H1 (cell line): ENCODE measurements around the gene PRELID1. TPM values are rescaled to one million over a fixed set of nuclear protein-coding genes. Genes with fewer than 3 reads are reported as not detected.

ENCODE experiments used
- polyA plus RNA-seq, 7 experiments: library from polyadenylated mRNA; depleted of rRNA in 3 of 7; stranded (reverse) in 5 of 7; unstranded in 2 of 7; fragments of >200 nt in 5 of 7; fragments of 200-250 nt in 2 of 7; gene quantifications; 1 replicate in 5 of 7; 2 replicates in 1 of 7; 4 replicates in 1 of 7; pipeline versions ENCODE4 v1.2.1 to v1.2.3, GENCODE V29; 2011 to 2013; ENCODE audit warnings: missing spikeins in 2 of 7, mixed read lengths in 2 of 7
- total RNA-seq: library from RNA; stranded (reverse); fragmentation: NEBNext Ultra II Directional; extraction: Animal tissue kit (Norgen Biotek cat#: 25700); gene quantifications from 2 replicates; pipeline ENCODE4 v1.2.1, GENCODE V29; 2021

Gene PRELID1
- total and polyA plus RNA-seq, 2 of the 8 experiments (the other 6 are each of a cell fraction or from before 2014, with no cell fraction given): 272 to 428 TPM

Other genes with a start within 250 kb of the PRELID1 start
- gene FGFR4, start 216.9 kb upstream of the PRELID1 start, total RNA-seq: 74.3 and 88.4 TPM in 2 replicates
- gene FGFR4, start 216.9 kb upstream of the PRELID1 start, polyA plus RNA-seq (2011; rRNA removed): 61.4 and 90.7 TPM in 2 replicates
- gene NSD1, start 170.0 kb upstream of the PRELID1 start, total RNA-seq: 165 and 168 TPM in 2 replicates
- 21.1 and 22.8 TPM in 2 replicates for gene NSD1, start 170.0 kb upstream of the PRELID1 start, polyA plus RNA-seq (2011; rRNA removed)
- gene RAB24, start 80 bp upstream of the PRELID1 start, total RNA-seq: 18.8 and 20.5 TPM in 2 replicates
- gene RAB24, start 80 bp upstream of the PRELID1 start, polyA plus RNA-seq (2011; rRNA removed): 33.8 and 40.4 TPM in 2 replicates
- 7.7 and 10.3 TPM in 2 replicates for gene MXD3, start 8.1 kb downstream of the PRELID1 start, total RNA-seq
- gene MXD3, start 8.1 kb downstream of the PRELID1 start, polyA plus RNA-seq (2011; rRNA removed): 6.5 and 10.3 TPM in 2 replicates
- gene LMAN2, start 47.9 kb downstream of the PRELID1 start, total RNA-seq: 116 and 119 TPM in 2 replicates
- gene LMAN2, start 47.9 kb downstream of the PRELID1 start, polyA plus RNA-seq (2011; rRNA removed): 225 and 357 TPM in 2 replicates
- 20.6 and 24.4 TPM in 2 replicates for gene RGS14, start 54.1 kb downstream of the PRELID1 start, total RNA-seq
- gene RGS14, start 54.1 kb downstream of the PRELID1 start, polyA plus RNA-seq (2011; rRNA removed): 46.1 and 66.5 TPM in 2 replicates
- not detected in 2 replicates for gene SLC34A1, start 80.6 kb downstream of the PRELID1 start, total RNA-seq
- not detected in 2 replicates for gene SLC34A1, start 80.6 kb downstream of the PRELID1 start, polyA plus RNA-seq (2011; rRNA removed)
- gene PFN3, start 96.9 kb downstream of the PRELID1 start, total RNA-seq: not detected in 2 replicates
- not detected in 2 replicates for gene PFN3, start 96.9 kb downstream of the PRELID1 start, polyA plus RNA-seq (2011; rRNA removed)
- 5.4 and 6.5 TPM in 2 replicates for gene F12, start 105.8 kb downstream of the PRELID1 start, total RNA-seq
- gene F12, start 105.8 kb downstream of the PRELID1 start, polyA plus RNA-seq (2011; rRNA removed): 7.8 and 12.0 TPM in 2 replicates
- gene GRK6, start 122.9 kb downstream of the PRELID1 start, total RNA-seq: 52.0 and 57.8 TPM in 2 replicates
- gene GRK6, start 122.9 kb downstream of the PRELID1 start, polyA plus RNA-seq (2011; rRNA removed): 31.8 and 50.8 TPM in 2 replicates
- gene PRR7, start 143.0 kb downstream of the PRELID1 start, total RNA-seq: 8.0 and 8.6 TPM in 2 replicates
- gene PRR7, start 143.0 kb downstream of the PRELID1 start, polyA plus RNA-seq (2011; rRNA removed): 11.8 and 23.1 TPM in 2 replicates
- gene DBN1, start 169.8 kb downstream of the PRELID1 start, total RNA-seq: 325 and 333 TPM in 2 replicates
- gene DBN1, start 169.8 kb downstream of the PRELID1 start, polyA plus RNA-seq (2011; rRNA removed): 168 and 250 TPM in 2 replicates
- 86.7 and 94.2 TPM in 2 replicates for gene PDLIM7, start 193.8 kb downstream of the PRELID1 start, total RNA-seq
- gene PDLIM7, start 193.8 kb downstream of the PRELID1 start, polyA plus RNA-seq (2011; rRNA removed): 67.3 and 118 TPM in 2 replicates
- 6.4 and 8.6 TPM in 2 replicates for gene DOK3, start 206.0 kb downstream of the PRELID1 start, total RNA-seq
- 4.2 and 6.3 TPM in 2 replicates for gene DOK3, start 206.0 kb downstream of the PRELID1 start, polyA plus RNA-seq (2011; rRNA removed)
- gene DDX41, start 213.2 kb downstream of the PRELID1 start, total RNA-seq: 101 and 102 TPM in 2 replicates
- 135 and 187 TPM in 2 replicates for gene DDX41, start 213.2 kb downstream of the PRELID1 start, polyA plus RNA-seq (2011; rRNA removed)